ENCODE results near the gene PLCB4. TPM values are rescaled to one million over a fixed set of nuclear protein-coding genes. Genes with fewer than 3 reads are reported as not detected.

PLCB4 gene
- total RNA-seq, 1 experiment from 2014 or later, result 10.1 TPM

DNA sequence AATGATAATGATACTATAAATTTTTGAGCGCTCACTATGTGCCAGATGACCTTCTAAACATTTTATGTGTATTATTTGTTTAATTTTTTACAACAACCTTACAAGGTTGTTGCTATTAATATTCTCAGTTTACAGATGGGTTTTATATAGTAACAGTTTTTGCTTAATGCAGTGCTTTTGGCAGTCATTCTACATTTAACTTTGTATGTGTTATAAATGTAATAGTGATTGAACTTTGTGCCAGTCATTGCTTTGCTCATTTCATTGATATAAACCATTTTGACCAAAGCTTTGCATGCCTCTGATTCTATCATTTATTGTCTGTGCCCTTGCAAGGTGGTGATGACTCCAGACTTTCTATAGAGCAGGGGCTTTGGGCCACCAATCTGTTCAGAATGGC lies 239.2 kb downstream of the PLCB4 start:
- Mint-ChIP-seq H3K27ac (no peak overlapping the region), H3K9me3 (no peaks in the 10 kb centered on the region), H3K36me3 (ENCODE audit: insufficient read depth in 1 of 3, low read depth in 3 of 3) (no peaks in the 10 kb centered on the region; a peak in 1 of 7 replicates), H3K4me3 (no peak overlapping the region), H3K4me1 (peaks cover 12 to 18% of the 10 kb centered on the region in 2 experiments; a peak in 3 of 4 replicates), H3K27me3 (ENCODE audit: low read depth) (no peaks in the 10 kb centered on the region)
- Histone ChIP-seq H3K4ac (ENCODE audit: low read depth, low read length) (no peak overlapping the region), H3K79me1 (ENCODE audit: insufficient read depth, low read depth, low read length, poor library complexity, severe bottlenecking) (no peaks in the 10 kb centered on the region), H3K4me2 (ENCODE audit: insufficient read depth, insufficient read length, low read length) (no peak overlapping the region), H3K79me2 (ENCODE audit: insufficient read depth, low read length) (no peaks in the 10 kb centered on the region), H4K8ac (replicated peaks; ENCODE audit: insufficient read length, low read depth, low read length) (no peak overlapping the region), H3K23ac (ENCODE audit: insufficient read length, low read depth, low read length) (no peak overlapping the region), H2BK5ac (ENCODE audit: insufficient read length, low read length) (no peak overlapping the region), H2AFZ (ENCODE audit: low read length) (no peak overlapping the region), H3K27me3 (ENCODE audit: insufficient read depth, low read length) (no peaks in the 10 kb centered on the region), H3K4me1 (ENCODE audit: insufficient read depth, low read length) (no peaks in the 10 kb centered on the region; the same call in 1 of the 2 replicates), H3K9ac (ENCODE audit: extremely low read depth, insufficient read length, low read length) (no peak overlapping the region), H4K91ac (ENCODE audit: insufficient read length, low read depth, low read length) (no peak overlapping the region), H3K9me3 (ENCODE audit: control insufficient read depth, low read depth, low read length) (no peaks in the 10 kb centered on the region), H3K27ac (ENCODE audit: insufficient read length, low read depth, low read length) (no peak overlapping the region), H4K5ac (ENCODE audit: insufficient read length, low read depth, low read length) (no peak overlapping the region), H3T11ph (ENCODE audit: low read length) (no peak overlapping the region), H2AK5ac (ENCODE audit: insufficient read length, low read length) (no peak overlapping the region), H3K18ac (ENCODE audit: insufficient read length, low read depth, low read length) (no peak overlapping the region), H2BK120ac (ENCODE audit: low read depth, low read length, poor library complexity, severe bottlenecking) (no peak overlapping the region), H2BK12ac (ENCODE audit: insufficient read length, low read depth, low read length) (no peak overlapping the region), H3K23me2 (ENCODE audit: insufficient read length, low read depth, low read length, poor library complexity, severe bottlenecking) (no peaks in the 10 kb centered on the region), H4K20me1 (ENCODE audit: control insufficient read depth, insufficient read depth, insufficient read length) (no peaks in the 10 kb centered on the region), H2BK15ac (ENCODE audit: low read depth, low read length) (no peak overlapping the region), H3K56ac (ENCODE audit: insufficient read length, low read depth, low read length) (no peak overlapping the region), H3K14ac (ENCODE audit: insufficient read depth, low read length) (no peak overlapping the region), H2BK20ac (ENCODE audit: low read depth, low read length, poor library complexity, severe bottlenecking) (no peak overlapping the region)
- no CpG with 5 or more reads among the region's 1 CpG for WGBS (ENCODE audit: extremely low coverage, insufficient read length, low lambda C conversion rate)
- TF ChIP-seq CTCF (conservative IDR thresholded peaks at IDR 0.05), result no peak
- DNase-seq, result no peak
